ENCODE measurements around the gene NCAM1.

The NCAM1 gene

DNA sequence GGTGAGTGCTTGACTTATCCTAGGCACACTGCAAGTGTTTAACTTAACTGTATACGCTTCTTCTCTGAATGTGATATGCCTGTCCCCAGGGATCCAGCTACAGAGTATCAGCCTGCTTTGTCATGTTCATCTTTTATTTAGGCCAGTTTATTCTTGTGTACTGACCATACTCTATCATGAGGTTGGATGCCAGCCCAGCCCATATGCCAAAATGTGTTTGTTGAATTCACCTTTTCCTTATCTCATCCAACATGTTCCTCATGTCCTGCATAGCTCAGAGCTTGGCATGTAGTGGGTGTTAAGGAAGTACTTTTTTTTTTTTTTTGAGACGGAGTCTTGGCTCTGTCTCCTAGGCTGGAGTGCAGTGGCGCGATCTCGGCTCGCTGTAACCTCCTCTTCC is 116.2 kb downstream of the NCAM1 start:
- H3K27ac ChIP-seq: no peak overlapping the region
- no peak overlapping the region for H3K4me3 ChIP-seq

GRCh38 chr11:113082341-113082955 is 121.2 kb downstream of the NCAM1 start:
- Histone ChIP-seq H3K4me3 (no peak overlapping the region), H3K27ac (no peak overlapping the region)

DNA sequence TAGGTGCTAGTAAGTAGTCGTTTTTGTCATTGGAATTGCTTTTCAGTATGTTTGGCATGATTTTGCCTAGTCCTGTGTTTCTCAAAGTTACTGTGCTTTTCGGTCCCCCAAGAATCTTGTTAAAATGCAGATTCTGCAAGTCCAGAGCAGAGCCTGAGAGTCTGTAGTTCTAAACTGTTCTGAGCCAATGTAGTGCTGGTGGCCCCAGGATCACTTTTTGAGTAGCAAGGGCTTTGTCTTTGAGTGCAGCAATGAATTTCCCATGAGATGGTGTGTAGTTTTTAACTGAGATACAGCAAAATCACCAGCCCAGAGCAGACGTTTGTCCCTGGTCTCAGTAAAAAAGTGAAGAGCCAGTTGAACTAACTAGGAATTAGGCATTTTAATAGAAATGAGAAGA is 122.4 kb downstream of the NCAM1 start:
- H3K4me3 ChIP-seq: no peak overlapping the region
- no peak overlapping the region for H3K27ac ChIP-seq

DNA sequence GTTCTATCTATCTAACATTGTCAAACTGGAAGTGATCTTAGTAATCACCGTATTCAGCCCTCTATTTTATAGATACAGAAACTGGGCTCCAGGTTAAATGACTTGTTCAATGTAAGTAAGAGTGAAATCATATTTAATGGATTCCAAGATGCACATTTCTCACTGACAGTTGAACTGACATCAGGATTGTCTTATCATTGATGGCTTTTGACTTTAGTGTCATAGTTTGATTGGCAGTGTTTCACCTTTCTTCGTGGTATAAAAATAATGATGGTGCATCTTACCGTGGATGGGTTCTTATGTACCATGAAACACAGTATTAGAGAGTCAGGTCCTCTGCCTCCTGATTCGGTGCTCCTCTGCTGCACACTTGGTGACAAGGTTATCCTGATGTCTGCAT is 123.1 kb downstream of the NCAM1 start:
- Histone ChIP-seq H3K27ac (no peak overlapping the region), H3K4me3 (no peak overlapping the region)

- no peak overlapping the region for H3K4me3 ChIP-seq
- H3K27ac ChIP-seq: no peak overlapping the region
Observed at GRCh38 chr11:113085446-113085845, 124.2 kb downstream of the NCAM1 start.

- Histone ChIP-seq H3K4me3 (no peak overlapping the region), H3K27ac (no peak overlapping the region)
Observed at GRCh38 chr11:113087706-113088105, 126.5 kb downstream of the NCAM1 start.

- no peak overlapping the region for H3K4me3 ChIP-seq
- H3K27ac ChIP-seq: no peak overlapping the region
Observed at GRCh38 chr11:113090716-113091480, 129.7 kb downstream of the NCAM1 start.

DNA sequence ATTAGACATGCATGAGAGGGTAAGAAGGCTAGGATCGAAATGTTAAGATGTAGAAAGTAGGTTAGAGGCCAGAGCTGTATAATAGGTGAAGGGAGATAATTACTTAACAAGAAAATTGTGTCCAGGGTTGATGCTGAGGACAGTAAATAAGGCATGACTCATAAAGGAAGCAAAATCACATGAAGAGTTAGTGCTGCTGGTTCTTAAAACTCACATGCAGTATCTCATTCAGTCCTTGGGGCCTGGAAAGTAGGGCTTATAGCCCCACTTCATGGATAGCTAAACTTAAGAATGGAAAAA is 130.2 kb downstream of the NCAM1 start:
- no peak overlapping the region for H3K4me3 ChIP-seq
- H3K27ac ChIP-seq: no peak overlapping the region

GRCh38 chr11:113096648-113097047 is 135.4 kb downstream of the NCAM1 start:
- no peak overlapping the region for H3K4me3 ChIP-seq
- H3K27ac ChIP-seq: no peak overlapping the region

GRCh38 chr11:113103932-113104690 is 142.9 kb downstream of the NCAM1 start:
- H3K27ac ChIP-seq: no peak overlapping the region
- no peak overlapping the region for H3K4me3 ChIP-seq

GRCh38 chr11:113104691-113105251 is 143.6 kb downstream of the NCAM1 start:
- Histone ChIP-seq H3K4me3 (no peak overlapping the region), H3K27ac (no peak overlapping the region)

DNA sequence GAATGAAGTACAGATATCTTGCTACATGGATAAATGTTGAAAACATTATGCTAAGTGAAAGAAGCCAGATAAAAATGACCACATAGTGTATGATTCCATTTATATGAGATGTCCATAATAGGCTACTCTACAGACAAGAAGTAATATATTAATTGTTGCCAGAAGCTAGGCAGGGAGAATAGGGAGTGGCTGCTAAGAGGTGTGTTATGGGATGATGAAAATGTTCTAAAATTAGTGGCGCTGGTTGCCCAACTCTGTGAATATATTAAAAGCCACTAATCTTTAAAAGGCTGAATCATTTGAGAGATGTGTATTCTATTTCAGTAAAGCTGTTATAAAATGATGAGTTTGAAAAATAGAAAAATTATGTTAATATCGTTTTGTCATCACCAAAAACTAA is 144.4 kb downstream of the NCAM1 start:
- no peak overlapping the region for H3K4me3 ChIP-seq
- no peak overlapping the region for H3K27ac ChIP-seq

GRCh38 chr11:113106507-113106906 is 145.3 kb downstream of the NCAM1 start:
- Histone ChIP-seq H3K4me3 (no peak overlapping the region), H3K27ac (no peak overlapping the region)

- H3K27ac ChIP-seq: no peak overlapping the region
- H3K4me3 ChIP-seq: no peak overlapping the region
Observed at GRCh38 chr11:113110046-113110445, 148.8 kb downstream of the NCAM1 start.

GRCh38 chr11:113111156-113111555 is 149.9 kb downstream of the NCAM1 start:
- Histone ChIP-seq H3K4me3 (no peak overlapping the region), H3K27ac (no peak overlapping the region)

GRCh38 chr11:113112307-113112706 is 151.1 kb downstream of the NCAM1 start:
- H3K27ac ChIP-seq: no peak overlapping the region

DNA sequence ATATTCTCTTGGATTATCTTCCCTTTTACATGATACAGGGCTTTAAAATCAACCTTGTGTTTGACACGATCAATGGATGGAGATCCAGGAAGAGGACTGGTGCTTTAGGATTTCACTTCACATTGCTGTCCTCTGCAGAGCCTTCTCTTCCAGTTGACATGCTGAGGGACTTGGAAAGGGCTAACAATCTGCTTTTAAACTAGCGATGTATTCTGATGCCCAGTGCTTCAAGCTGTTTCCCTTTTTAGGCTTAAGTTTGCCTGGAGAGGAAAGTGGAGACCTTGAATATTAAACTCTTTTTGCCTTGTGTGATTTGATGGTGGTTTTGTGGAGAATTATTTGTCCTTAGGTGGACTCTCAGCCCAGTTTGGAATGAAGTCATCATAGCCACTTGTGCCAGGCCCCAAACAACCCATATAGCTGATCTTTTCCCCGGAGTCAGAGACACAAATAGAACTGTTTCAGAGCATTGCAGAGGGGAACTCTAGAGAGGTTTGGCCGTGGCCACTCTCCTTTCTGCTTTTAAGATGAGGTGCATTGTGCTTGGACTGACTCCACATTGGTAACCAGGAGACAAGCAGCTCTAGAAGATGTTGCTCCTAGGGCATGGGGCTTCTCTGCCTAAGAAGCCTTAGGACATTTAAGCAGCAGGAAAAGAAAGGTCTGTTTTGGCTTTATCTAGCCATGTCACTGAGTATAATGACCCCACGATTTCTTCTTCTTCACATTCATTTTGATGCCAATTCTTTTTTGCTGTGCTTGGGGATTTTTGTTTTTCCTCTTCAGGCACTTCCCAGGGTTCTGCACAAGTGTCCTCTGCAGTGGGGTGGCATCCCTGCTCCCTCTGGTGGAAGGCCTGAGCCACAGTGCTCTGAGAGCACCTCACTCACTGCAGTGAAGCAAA is 152.8 kb downstream of the NCAM1 start:
- no peak overlapping the region for H3K4me3 ChIP-seq
- no peak overlapping the region for H3K27ac ChIP-seq

More at GRCh38 chr11:113112307-113112706, 151.1 kb downstream of the NCAM1 start:
- H3K4me3 ChIP-seq: no peak overlapping the region

- H3K4me3 ChIP-seq: no peak overlapping the region
- no peak overlapping the region for H3K27ac ChIP-seq
Observed at GRCh38 chr11:113114705-113115027, 153.4 kb downstream of the NCAM1 start.

DNA sequence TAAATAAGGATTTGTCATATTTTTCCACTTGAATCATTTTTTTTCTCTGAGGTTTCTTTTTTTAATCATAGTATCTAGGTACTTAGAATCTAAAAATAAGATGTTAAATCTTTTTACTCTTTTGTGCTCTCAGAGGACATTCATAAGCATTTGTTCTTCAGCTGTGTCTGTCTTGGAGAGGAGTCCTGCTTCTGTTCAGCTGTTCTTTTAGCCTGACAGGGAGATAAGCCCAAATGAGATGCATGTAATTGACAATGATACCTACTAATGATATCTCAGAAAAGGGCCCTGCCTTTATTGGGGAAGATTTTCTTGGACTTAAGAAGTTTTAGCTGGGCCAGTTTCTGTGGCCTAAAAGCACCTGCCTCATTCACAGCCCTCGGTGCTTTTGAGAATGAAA is 156.9 kb downstream of the NCAM1 start:
- no peak overlapping the region for H3K4me3 ChIP-seq
- no peak overlapping the region for H3K27ac ChIP-seq

DNA sequence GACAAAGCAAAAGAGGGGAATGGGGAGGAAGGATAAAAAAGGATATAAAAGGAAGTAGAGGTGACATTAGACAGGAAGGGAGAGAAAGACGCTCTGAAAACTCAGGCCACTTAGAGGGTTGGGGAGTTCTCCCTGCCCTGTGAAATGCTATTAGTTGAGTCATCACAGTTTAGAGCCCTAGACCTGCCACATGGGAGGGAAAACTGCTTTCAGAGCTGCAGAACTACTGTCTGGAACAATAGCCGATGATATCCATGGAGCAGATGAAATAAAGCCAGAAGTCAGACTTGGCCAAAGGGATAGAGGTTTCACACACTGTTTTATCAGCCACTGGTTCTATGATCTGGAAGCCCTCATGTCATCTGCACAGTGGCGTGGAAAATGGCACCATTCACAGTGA is 157.9 kb downstream of the NCAM1 start:
- H3K4me3 ChIP-seq: no peak overlapping the region
- H3K27ac ChIP-seq: no peak overlapping the region
